ENCODE data around the gene THBS3. TPM values are rescaled to one million over a fixed set of nuclear protein-coding genes. Genes with fewer than 3 reads are reported as not detected.
"Not testable (repeated sequence)": the region's sequence is repeated elsewhere in the genome, so short reads cannot be mapped to it uniquely, and the experiment has no call there.

Gene THBS3
- total and polyA plus RNA-seq, 2 of the 13 experiments (the other 11 are each of a cell fraction or from before 2014, with no cell fraction given): 0.86 to 3.6 TPM

GRCh38 chr1:155162631-155163030 lies 45.1 kb downstream of the THBS3 start:
- CTCF ChIA-PET (ENCODE audit: low intra/inter-chr PET ratio, low total read pairs); FAIRE-seq; H3K9me3 ChIP-seq (ENCODE audit: low read length); intact Hi-C loops (cut with micrococcal nuclease; ENCODE audit: unreplicated experiment); ATAC-seq; POLR2A ChIA-PET; DNase-seq (ENCODE audit: low spot score); BruUV-seq (replicated peaks); H3K9ac ChIP-seq (ENCODE audit: insufficient read depth, low read depth, low read length); H4K20me1 ChIP-seq (ENCODE audit: insufficient read depth, low read length); H3K27ac ChIP-seq (ENCODE audit: extremely low read length, insufficient read depth, low read length); H2AFZ ChIP-seq (ENCODE audit: low read length); H3K36me3 ChIP-seq (replicated peaks in 1 of 2; ENCODE audit: control insufficient read depth in 1 of 2, insufficient read depth in 2 of 2, low read length in 2 of 2); H3K27me3 ChIP-seq (ENCODE audit: control insufficient read depth in 1 of 2, insufficient read depth in 2 of 2, low read length in 2 of 2); H3K4me3 ChIP-seq (replicated peaks in 1 of 3; ENCODE audit: insufficient read depth in 1 of 3, low read depth in 2 of 3, low read length in 3 of 3); H3K4me2 ChIP-seq (ENCODE audit: low read depth, low read length); in situ Hi-C loops (cut with HindIII; ENCODE audit: extremely low pct_ligation_motif_present, low pct_unique_long_range_greater_than_20kb); H3K79me2 ChIP-seq (ENCODE audit: insufficient read depth, low read length): not testable (repeated sequence)
- 77% methylated on average over 6 of the region's 6 CpGs for WGBS (ENCODE audit: low lambda C conversion rate)
- H3K4me1 ChIP-seq (ENCODE audit: insufficient read depth, low read length): peaks cover 34% of the 10 kb centered on the region

- intact Hi-C loops (cut with micrococcal nuclease; ENCODE audit: unreplicated experiment) (no loop called here), in situ Hi-C loops (cut with HindIII; ENCODE audit: extremely low pct_ligation_motif_present, low pct_unique_long_range_greater_than_20kb) (no loop called here)
- FAIRE-seq: no peak
- H3K27ac ChIP-seq (ENCODE audit: extremely low read length, insufficient read depth, low read length): no peak overlapping the region
- H2AFZ ChIP-seq (ENCODE audit: low read length): no peak overlapping the region
- no peak overlapping the region for H3K4me3 ChIP-seq (replicated peaks in 1 of 3; ENCODE audit: insufficient read depth in 1 of 3, low read depth in 2 of 3, low read length in 3 of 3)
- BruUV-seq (replicated peaks): no TSS peak
- ATAC-seq: no peak
- ChIA-PET CTCF (ENCODE audit: low intra/inter-chr PET ratio, low total read pairs) (no interaction called here), POLR2A (no interaction called here)
- no peak overlapping the region for H3K9ac ChIP-seq (ENCODE audit: insufficient read depth, low read depth, low read length)
- no peak for DNase-seq (ENCODE audit: low spot score)
- no peaks in the 10 kb centered on the region for H3K36me3 ChIP-seq (replicated peaks in 1 of 2; ENCODE audit: control insufficient read depth in 1 of 2, insufficient read depth in 2 of 2, low read length in 2 of 2)
- WGBS (ENCODE audit: low lambda C conversion rate): 41% methylated on average over 8 of the region's 8 CpGs
- H3K4me1 ChIP-seq (ENCODE audit: insufficient read depth, low read length): peaks cover 17% of the 10 kb centered on the region
- H3K4me2 ChIP-seq (ENCODE audit: low read depth, low read length): no peak overlapping the region
- H3K27me3 ChIP-seq (ENCODE audit: control insufficient read depth in 1 of 2, insufficient read depth in 2 of 2, low read length in 2 of 2): no peaks in the 10 kb centered on the region; a peak in 1 of 5 replicates
- H3K9me3 ChIP-seq (ENCODE audit: low read length): no peaks in the 10 kb centered on the region
- H3K79me2 ChIP-seq (ENCODE audit: insufficient read depth, low read length): no peaks in the 10 kb centered on the region
- no peaks in the 10 kb centered on the region for H4K20me1 ChIP-seq (ENCODE audit: insufficient read depth, low read length)
- TF ChIP-seq SRSF1 (optimal IDR thresholded peaks at IDR 0.05; ENCODE audit: low read depth, low read length): no peak
- TF ChIP-seq LRRFIP1 (CRISPR knock-in tag; conservative IDR thresholded peaks at IDR 0.05): no peak
- no peak for TF ChIP-seq ZNF10 (CRISPR knock-in tag; IDR thresholded peaks at IDR 0.05; ENCODE audit: borderline replicate concordance, low read depth)
- no peak for TF ChIP-seq ZNF253 (CRISPR knock-in tag; IDR thresholded peaks at IDR 0.05; ENCODE audit: borderline replicate concordance)
- no peak for TF ChIP-seq GPBP1L1 (CRISPR knock-in tag; IDR thresholded peaks at IDR 0.05)
- TF ChIP-seq ZNF83 (CRISPR knock-in tag; IDR thresholded peaks at IDR 0.05; ENCODE audit: borderline replicate concordance): no peak
- TF ChIP-seq TBL1XR1 (IDR thresholded peaks at IDR 0.05; ENCODE audit: borderline replicate concordance, low read length, partially characterized antibody): no peak
- TF ChIP-seq AKAP8 (CRISPR knock-in tag; IDR thresholded peaks at IDR 0.05): no peak
- TF ChIP-seq IRF1 (CRISPR knock-in tag; IDR thresholded peaks at IDR 0.05; ENCODE audit: low read depth): no peak
- TF ChIP-seq MAX (IDR thresholded peaks at IDR 0.05): no peak
- TF ChIP-seq ZNF251 (CRISPR knock-in tag; IDR thresholded peaks at IDR 0.05): no peak
Measured at GRCh38 chr1:155160128-155160527, 47.6 kb downstream of the THBS3 start.
